ENCODE data around the gene NLRP4. TPM values are rescaled to one million over a fixed set of nuclear protein-coding genes. Genes with fewer than 3 reads are reported as not detected.

The NLRP4 gene
- total RNA-seq: not detected in 3 replicates
- long read RNA-seq: 0 reads

GRCh38 chr19:55836340-55836739 is at the start of gene NLRP4:
Gene NLRP4 (plus strand): TSS chr19:55836540. CDS start chr19:55852081, 15,541 bp downstream.
- DNase-seq (ENCODE audit: low spot score): no peak
- Mint-ChIP-seq H3K4me3 (ENCODE audit: unreplicated experiment) (no peak within 1 kb of the TSS), H3K9me3 (ENCODE audit: low read depth) (peaks cover 45% of the 10 kb centered on the region), H3K27ac (ENCODE audit: unreplicated experiment) (no peak within 1 kb of the TSS), H3K36me3 (ENCODE audit: low read depth) (no peaks in the 10 kb centered on the region), H3K4me1 (ENCODE audit: low read depth) (no peaks in the 10 kb centered on the region), H3K27me3 (ENCODE audit: low read depth) (no peaks in the 10 kb centered on the region)
- TF ChIP-seq CTCF (IDR thresholded peaks at IDR 0.05): no peak

- Mint-ChIP-seq H3K27ac (ENCODE audit: unreplicated experiment) (no peak overlapping the region), H3K27me3 (ENCODE audit: low read depth) (no peaks in the 10 kb centered on the region), H3K4me3 (ENCODE audit: unreplicated experiment) (no peak overlapping the region), H3K9me3 (ENCODE audit: low read depth) (peaks cover 59% of the 10 kb centered on the region), H3K36me3 (ENCODE audit: low read depth) (peaks cover 3% of the 10 kb centered on the region), H3K4me1 (ENCODE audit: low read depth) (no peaks in the 10 kb centered on the region)
- TF ChIP-seq CTCF (IDR thresholded peaks at IDR 0.05): no peak
- no peak for DNase-seq (ENCODE audit: low spot score)
Measured at GRCh38 chr19:55795021-55795420, 41.3 kb upstream of the NLRP4 start.

GRCh38 chr19:55801416-55801815 is 34.9 kb upstream of the NLRP4 start:
- H3K4me3 Mint-ChIP-seq (ENCODE audit: unreplicated experiment): no peak overlapping the region
- H3K9me3 Mint-ChIP-seq (ENCODE audit: low read depth): peaks cover 59% of the 10 kb centered on the region
- peaks cover 3% of the 10 kb centered on the region for H3K36me3 Mint-ChIP-seq (ENCODE audit: low read depth)
- no peaks in the 10 kb centered on the region for H3K4me1 Mint-ChIP-seq (ENCODE audit: low read depth)
- no peaks in the 10 kb centered on the region for H3K27me3 Mint-ChIP-seq (ENCODE audit: low read depth)
- no peak for DNase-seq (ENCODE audit: low spot score)
- no peak for TF ChIP-seq CTCF (IDR thresholded peaks at IDR 0.05)
- H3K27ac Mint-ChIP-seq (ENCODE audit: unreplicated experiment): no peak overlapping the region

GRCh38 chr19:55802281-55802680 is 34.1 kb upstream of the NLRP4 start:
- no peak for TF ChIP-seq CTCF (IDR thresholded peaks at IDR 0.05)
- no peaks in the 10 kb centered on the region for H3K4me1 Mint-ChIP-seq (ENCODE audit: low read depth)
- peaks cover 3% of the 10 kb centered on the region for H3K36me3 Mint-ChIP-seq (ENCODE audit: low read depth)
- H3K4me3 Mint-ChIP-seq (ENCODE audit: unreplicated experiment): no peak overlapping the region
- no peak overlapping the region for H3K27ac Mint-ChIP-seq (ENCODE audit: unreplicated experiment)
- peaks cover 62% of the 10 kb centered on the region for H3K9me3 Mint-ChIP-seq (ENCODE audit: low read depth)
- H3K27me3 Mint-ChIP-seq (ENCODE audit: low read depth): no peaks in the 10 kb centered on the region
- DNase-seq (ENCODE audit: low spot score): no peak

- Mint-ChIP-seq H3K4me1 (ENCODE audit: low read depth) (no peaks in the 10 kb centered on the region), H3K27me3 (ENCODE audit: low read depth) (no peaks in the 10 kb centered on the region), H3K27ac (ENCODE audit: unreplicated experiment) (no peak overlapping the region), H3K9me3 (ENCODE audit: low read depth) (peaks cover 64% of the 10 kb centered on the region), H3K36me3 (ENCODE audit: low read depth) (peaks cover 2% of the 10 kb centered on the region), H3K4me3 (ENCODE audit: unreplicated experiment) (no peak overlapping the region)
- TF ChIP-seq CTCF (IDR thresholded peaks at IDR 0.05): no peak
- no peak for DNase-seq (ENCODE audit: low spot score)
Measured at GRCh38 chr19:55809381-55810058, 26.8 kb upstream of the NLRP4 start.
